NT2/D1 (cell line): ENCODE measurements around the gene C4orf50.

Experiments
- DNase-seq: peaks from one replicate; pipeline ENCODE4 v3.0.0-alpha.2; 2011; ENCODE audit warnings: low read depth, low spot score
- H3K27me3 ChIP-seq: 2 replicates; pipeline ENCODE4 v1.6.0; 2011; ENCODE audit warnings: mild to moderate bottlenecking; ENCODE audit not compliant: insufficient read length, insufficient read depth
- H3K36me3 ChIP-seq: 2 replicates; pipeline ENCODE4 v1.6.1; 2011; ENCODE audit warnings: mild to moderate bottlenecking, low read length, mixed read lengths; ENCODE audit not compliant: insufficient read depth, insufficient read length
- H3K4me1 ChIP-seq: 2 replicates; pipeline ENCODE4 v1.5.1; 2011; ENCODE audit not compliant: insufficient read depth, insufficient read length
- H3K4me3 ChIP-seq: 2 replicates; pipeline ENCODE4 v1.5.1; 2011; ENCODE audit warnings: low read depth; ENCODE audit not compliant: insufficient read length
- H3K9ac ChIP-seq: 2 replicates; pipeline ENCODE4 v1.6.0; 2011; ENCODE audit warnings: low read depth; ENCODE audit not compliant: insufficient read length
- H3K9me3 ChIP-seq: 2 replicates; pipeline ENCODE4 v1.5.1; 2011; ENCODE audit warnings: mild to moderate bottlenecking, low read length; ENCODE audit not compliant: insufficient read depth
- SUZ12 ChIP-seq: IDR thresholded peaks from 2 replicates; pipeline ENCODE4 v1.6.1; 2011; ENCODE audit not compliant: insufficient read length, insufficient read depth; ENCODE audit errors: extremely low read depth
- YY1 ChIP-seq: IDR thresholded peaks from 2 replicates; pipeline ENCODE4 v1.6.1; 2011; ENCODE audit not compliant: insufficient read length, insufficient read depth
- ZNF274 ChIP-seq: IDR thresholded peaks from 2 replicates; pipeline ENCODE4 v1.6.1; 2011; ENCODE audit warnings: mild to moderate bottlenecking, low read depth, low read length

Gene C4orf50

GRCh38 chr4:5982156-5982973 lies 35.9 kb downstream of the C4orf50 start:
- Histone ChIP-seq H3K36me3 (no peaks in the 10 kb centered on the region), H3K27me3 (no peaks in the 10 kb centered on the region), H3K4me1 (peaks cover 2% of the 10 kb centered on the region), H3K9me3 (peaks cover 22% of the 10 kb centered on the region), H3K9ac (no peak overlapping the region), H3K4me3 (no peak overlapping the region)
- TF ChIP-seq SUZ12: no peak
- TF ChIP-seq YY1: no peak
- no peak for DNase-seq

GRCh38 chr4:5980436-5981155 lies 37.6 kb downstream of the C4orf50 start:
- TF ChIP-seq SUZ12 (no peak), YY1 (no peak), ZNF274 (no peak)
- Histone ChIP-seq H3K4me3 (no peak overlapping the region), H3K9me3 (peaks cover 22% of the 10 kb centered on the region)

GRCh38 chr4:5979981-5980380 lies 38.2 kb downstream of the C4orf50 start:
- H3K9ac ChIP-seq: no peak overlapping the region
- H3K4me1 ChIP-seq: peaks cover 2% of the 10 kb centered on the region
- peaks cover 19% of the 10 kb centered on the region for H3K9me3 ChIP-seq
- H3K27me3 ChIP-seq: no peaks in the 10 kb centered on the region
- no peaks in the 10 kb centered on the region for H3K36me3 ChIP-seq
- DNase-seq: peak; percentile 51
- TF ChIP-seq ZNF274 (no peak), YY1 (no peak), SUZ12 (no peak)
- no peak overlapping the region for H3K4me3 ChIP-seq

More at GRCh38 chr4:5980436-5981155, 37.6 kb downstream of the C4orf50 start:
- H3K27me3 ChIP-seq: no peaks in the 10 kb centered on the region
- H3K36me3 ChIP-seq: no peaks in the 10 kb centered on the region
- no peak for DNase-seq
- H3K9ac ChIP-seq: no peak overlapping the region
- peaks cover 2% of the 10 kb centered on the region for H3K4me1 ChIP-seq

- H3K9ac ChIP-seq: no peak overlapping the region
- peaks cover 2% of the 10 kb centered on the region for H3K4me1 ChIP-seq
- H3K27me3 ChIP-seq: no peaks in the 10 kb centered on the region
- H3K4me3 ChIP-seq: no peak overlapping the region
- TF ChIP-seq YY1 (no peak), SUZ12 (no peak), ZNF274 (no peak)
- no peaks in the 10 kb centered on the region for H3K36me3 ChIP-seq
- H3K9me3 ChIP-seq: no peaks in the 10 kb centered on the region
- DNase-seq: no peak
Measured at GRCh38 chr4:5976921-5977320, 41.3 kb downstream of the C4orf50 start.

- Histone ChIP-seq H3K36me3 (no peaks in the 10 kb centered on the region), H3K9me3 (no peaks in the 10 kb centered on the region), H3K4me1 (peaks cover 2% of the 10 kb centered on the region), H3K27me3 (no peaks in the 10 kb centered on the region), H3K9ac (no peak overlapping the region), H3K4me3 (no peak overlapping the region)
- DNase-seq: no peak
- TF ChIP-seq SUZ12 (no peak), YY1 (no peak), ZNF274 (no peak)
Measured at GRCh38 chr4:5976431-5976830, 41.8 kb downstream of the C4orf50 start.

- no peak for TF ChIP-seq SUZ12
- no peak for TF ChIP-seq ZNF274
- no peak for TF ChIP-seq YY1
- Histone ChIP-seq H3K4me3 (no peak overlapping the region), H3K27me3 (no peaks in the 10 kb centered on the region), H3K9ac (no peak overlapping the region), H3K36me3 (no peaks in the 10 kb centered on the region), H3K9me3 (no peaks in the 10 kb centered on the region), H3K4me1 (peaks cover 5% of the 10 kb centered on the region)
- no peak for DNase-seq
Measured at GRCh38 chr4:5974321-5974720, 43.9 kb downstream of the C4orf50 start.

GRCh38 chr4:5973486-5974220 lies 44.6 kb downstream of the C4orf50 start:
- Histone ChIP-seq H3K27me3 (peaks cover under 1% of the 10 kb centered on the region), H3K4me3 (no peak overlapping the region), H3K9ac (no peak overlapping the region), H3K4me1 (peaks cover 5% of the 10 kb centered on the region), H3K9me3 (no peaks in the 10 kb centered on the region), H3K36me3 (no peaks in the 10 kb centered on the region)
- DNase-seq: no peak
- TF ChIP-seq SUZ12 (no peak), ZNF274 (no peak), YY1 (no peak)
